ENCODE results near the gene ITGA4.
"Not testable (repeated sequence)": the region's sequence is repeated elsewhere in the genome, so short reads cannot be mapped to it uniquely, and the experiment has no call there.

Gene ITGA4

DNA sequence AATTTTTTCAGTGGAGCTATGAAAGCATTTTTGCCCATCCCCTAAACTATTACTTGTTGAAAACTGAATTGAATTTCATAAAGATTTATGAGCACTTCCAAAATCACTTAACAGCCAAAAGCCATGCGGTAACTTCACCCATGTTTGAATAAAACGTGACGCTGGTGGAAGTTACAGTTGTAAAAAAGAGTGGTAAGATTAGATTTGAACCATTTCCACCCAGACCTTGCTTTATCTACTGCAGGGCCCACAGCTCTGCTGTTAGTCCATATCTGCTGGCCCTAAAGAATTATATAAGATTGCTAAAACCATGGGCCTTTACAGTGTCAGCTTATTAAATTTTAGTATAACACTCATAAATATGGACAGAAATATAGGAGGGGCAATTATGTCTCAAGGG is 15.5 kb upstream of the ITGA4 start:
- ATAC-seq (replicated peaks) (no peak), DNase-seq (no peak)
- Mint-ChIP-seq H3K9me3 (no peaks in the 10 kb centered on the region), H3K4me1 (peaks cover 19 to 46% of the 10 kb centered on the region in 2 donors), H3K4me3 (no peak overlapping the region), H3K27me3 (no peaks in the 10 kb centered on the region), H3K36me3 (no peaks in the 10 kb centered on the region), H3K27ac (no peak overlapping the region)

DNA sequence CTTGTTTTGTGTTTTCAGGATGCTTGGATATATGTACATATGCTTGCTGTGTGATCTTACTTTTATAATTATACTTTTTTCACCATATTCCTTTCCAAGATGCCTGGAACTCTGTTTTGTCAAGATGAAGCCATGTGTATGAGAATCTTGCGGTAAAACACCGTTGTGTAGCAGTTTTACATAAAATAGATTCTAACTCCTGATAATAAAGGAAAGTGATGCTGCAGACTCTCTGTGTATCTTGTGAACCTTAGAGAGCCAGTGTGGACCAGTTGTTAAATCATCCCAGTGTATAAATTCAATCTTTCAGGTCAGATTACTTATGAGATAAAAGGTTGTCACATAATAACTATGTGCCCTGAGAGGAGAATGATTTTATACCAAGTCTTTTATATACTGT is 12.5 kb upstream of the ITGA4 start:
- H3K4me3 Mint-ChIP-seq, result peak overlapping the region in 1 of 2 donors; percentile 58
- no peaks in the 10 kb centered on the region for H3K27me3 Mint-ChIP-seq
- peaks cover 14 to 42% of the 10 kb centered on the region in 2 donors for H3K4me1 Mint-ChIP-seq
- H3K36me3 Mint-ChIP-seq, result no peaks in the 10 kb centered on the region
- ATAC-seq (replicated peaks), result no peak
- no peak for DNase-seq
- H3K27ac Mint-ChIP-seq, result no peak overlapping the region
- no peaks in the 10 kb centered on the region for H3K9me3 Mint-ChIP-seq

DNA sequence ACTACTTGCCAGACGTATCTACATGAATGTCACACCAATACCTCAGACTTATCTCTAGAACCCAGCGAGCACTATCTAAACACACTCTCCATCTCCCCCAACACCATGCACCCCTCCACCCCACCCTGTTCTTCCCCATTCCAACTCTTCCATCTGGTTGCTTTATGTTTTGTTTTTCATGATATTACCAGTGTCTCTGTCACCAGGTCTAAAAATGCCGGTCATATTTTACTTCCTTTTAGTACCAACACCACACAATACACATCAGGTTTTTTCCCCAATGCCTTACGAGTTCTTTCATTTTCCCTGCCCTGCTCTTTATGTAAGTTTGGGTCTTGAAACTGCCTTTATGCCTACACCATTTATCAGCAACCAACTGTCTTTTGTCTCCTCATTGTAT is 10.2 kb upstream of the ITGA4 start:
- H3K9me3 Mint-ChIP-seq, result no peaks in the 10 kb centered on the region
- ATAC-seq (replicated peaks) (peak; percentile 79 to 88), DNase-seq (no peak)
- peaks cover 14 to 39% of the 10 kb centered on the region in 2 donors for H3K4me1 Mint-ChIP-seq
- H3K27ac Mint-ChIP-seq, result peak overlapping the region; percentile 26
- H3K36me3 Mint-ChIP-seq, result no peaks in the 10 kb centered on the region
- H3K27me3 Mint-ChIP-seq, result no peaks in the 10 kb centered on the region
- H3K4me3 Mint-ChIP-seq, result peak overlapping the region; percentile 28 to 36

GRCh38 chr2:181449278-181449677 is 7.9 kb upstream of the ITGA4 start:
- H3K4me1 Mint-ChIP-seq, result peaks cover 14 to 43% of the 10 kb centered on the region in 2 donors
- not testable (repeated sequence) for H3K27me3 Mint-ChIP-seq; H3K36me3 Mint-ChIP-seq; ATAC-seq (replicated peaks); H3K9me3 Mint-ChIP-seq; H3K27ac Mint-ChIP-seq; DNase-seq; H3K4me3 Mint-ChIP-seq

GRCh38 chr2:181454686-181455450 is 2.3 kb upstream of the ITGA4 start:
- Mint-ChIP-seq H3K9me3 (no peaks in the 10 kb centered on the region), H3K27ac (peak overlapping the region; percentile 0), H3K27me3 (no peaks in the 10 kb centered on the region), H3K4me3 (no peak overlapping the region), H3K4me1 (peaks cover 18 to 40% of the 10 kb centered on the region in 2 donors), H3K36me3 (peaks cover 0 to 4% of the 10 kb centered on the region in 2 donors)
- no peak for ATAC-seq (replicated peaks)
- no peak for DNase-seq

GRCh38 chr2:181456660-181457120 is 496 bp upstream of the ITGA4 start:
- peak; percentile 80 for DNase-seq
- H3K36me3 Mint-ChIP-seq, result peaks cover 0 to 4% of the 10 kb centered on the region in 2 donors
- H3K27ac Mint-ChIP-seq, result peak overlapping the region; percentile 99
- H3K4me3 Mint-ChIP-seq, result peak overlapping the region; percentile 93 to 99
- ATAC-seq (replicated peaks), result peak; percentile 84 to 86
- peaks cover 27 to 53% of the 10 kb centered on the region in 2 donors for H3K4me1 Mint-ChIP-seq
- no peaks in the 10 kb centered on the region for H3K27me3 Mint-ChIP-seq
- H3K9me3 Mint-ChIP-seq, result no peaks in the 10 kb centered on the region

GRCh38 chr2:181457741-181458425 is 697 bp downstream of the ITGA4 start:
- Mint-ChIP-seq H3K4me3 (peak overlapping the region; percentile 93 to 99), H3K36me3 (peaks cover 0 to 4% of the 10 kb centered on the region in 2 donors), H3K27ac (peak overlapping the region; percentile 99), H3K9me3 (no peaks in the 10 kb centered on the region), H3K4me1 (peaks cover 31 to 59% of the 10 kb centered on the region in 2 donors), H3K27me3 (no peaks in the 10 kb centered on the region)
- peak; percentile 44 to 47 for ATAC-seq (replicated peaks)
- peak; percentile 44 for DNase-seq

DNA sequence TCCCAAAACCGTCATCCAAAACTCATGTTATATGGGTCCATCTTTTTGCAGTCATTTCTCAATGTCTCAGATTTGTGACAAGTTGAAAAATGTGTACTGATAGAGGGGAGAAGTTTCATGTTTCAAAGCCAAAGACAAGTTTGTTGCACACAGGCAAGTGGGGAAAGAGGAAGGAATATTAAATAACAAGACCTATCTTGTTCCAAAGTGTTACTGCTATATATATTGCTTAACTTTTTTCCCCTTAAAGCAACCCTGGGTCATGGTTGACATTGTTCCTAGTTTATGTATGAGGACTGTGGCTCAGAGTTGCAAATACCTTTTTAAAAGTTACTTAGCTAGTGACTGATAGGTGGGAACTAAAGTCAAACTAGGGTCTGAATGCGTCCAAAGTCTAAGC is 1.7 kb downstream of the ITGA4 start:
- ATAC-seq (replicated peaks) (no peak), DNase-seq (no peak)
- Mint-ChIP-seq H3K4me1 (peaks cover 40 to 69% of the 10 kb centered on the region in 2 donors), H3K27ac (peak overlapping the region; percentile 99), H3K36me3 (peaks cover 5 to 12% of the 10 kb centered on the region in 2 donors), H3K4me3 (peak overlapping the region; percentile 93 to 99), H3K27me3 (no peaks in the 10 kb centered on the region), H3K9me3 (no peaks in the 10 kb centered on the region)

GRCh38 chr2:181459621-181460021 is 2.4 kb downstream of the ITGA4 start:
- no peak for DNase-seq
- peak overlapping the region; percentile 93 to 99 for H3K4me3 Mint-ChIP-seq
- peak overlapping the region; percentile 99 for H3K27ac Mint-ChIP-seq
- H3K9me3 Mint-ChIP-seq, result no peaks in the 10 kb centered on the region
- H3K36me3 Mint-ChIP-seq, result peaks cover 12 to 19% of the 10 kb centered on the region in 2 donors
- ATAC-seq (replicated peaks), result no peak
- H3K27me3 Mint-ChIP-seq, result no peaks in the 10 kb centered on the region
- H3K4me1 Mint-ChIP-seq, result peaks cover 47 to 71% of the 10 kb centered on the region in 2 donors

GRCh38 chr2:181461056-181461997 is 4.1 kb downstream of the ITGA4 start:
- Mint-ChIP-seq H3K4me1 (peaks cover 46 to 70% of the 10 kb centered on the region in 2 donors), H3K27ac (peak overlapping the region; percentile 99), H3K4me3 (peak overlapping the region; percentile 85 to 93), H3K36me3 (peaks cover 13 to 25% of the 10 kb centered on the region in 2 donors), H3K27me3 (no peaks in the 10 kb centered on the region), H3K9me3 (no peaks in the 10 kb centered on the region)
- ATAC-seq (replicated peaks), result peak; percentile 17 to 19
- DNase-seq, result no peak

- no peaks in the 10 kb centered on the region for H3K9me3 Mint-ChIP-seq
- no peaks in the 10 kb centered on the region for H3K27me3 Mint-ChIP-seq
- ATAC-seq (replicated peaks) (no peak), DNase-seq (no peak)
- peaks cover 13 to 25% of the 10 kb centered on the region in 2 donors for H3K36me3 Mint-ChIP-seq
- H3K4me3 Mint-ChIP-seq, result peak overlapping the region; percentile 36 to 61
- peak overlapping the region; percentile 21 for H3K27ac Mint-ChIP-seq
- H3K4me1 Mint-ChIP-seq, result peaks cover 43 to 68% of the 10 kb centered on the region in 2 donors
These were observed 4.8 kb downstream of the ITGA4 start for GRCh38 chr2:181462033-181462432.

DNA sequence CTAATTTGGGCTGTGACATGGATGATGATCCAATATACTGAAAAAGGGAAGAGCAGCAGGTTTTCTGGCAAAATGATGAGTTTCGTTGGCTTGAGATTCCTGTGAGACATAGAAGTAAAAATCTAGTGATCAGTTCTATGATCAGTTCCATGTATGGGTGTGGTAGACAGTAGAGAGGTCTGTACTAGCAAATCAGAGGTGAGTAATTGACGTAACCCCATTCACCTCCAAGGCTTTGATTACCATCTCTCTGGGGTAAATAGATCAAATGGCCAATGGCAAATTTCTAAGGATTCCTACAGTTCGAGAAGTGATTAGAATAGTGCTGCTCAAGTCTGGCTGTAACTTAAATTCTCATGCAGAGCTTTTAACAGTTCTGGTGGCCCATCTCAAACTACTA is 6.4 kb downstream of the ITGA4 start:
- H3K27me3 Mint-ChIP-seq, result no peaks in the 10 kb centered on the region
- DNase-seq (no peak), ATAC-seq (replicated peaks) (no peak)
- H3K27ac Mint-ChIP-seq, result peak overlapping the region; percentile 72
- H3K4me1 Mint-ChIP-seq, result peaks cover 55 to 83% of the 10 kb centered on the region in 2 donors
- H3K36me3 Mint-ChIP-seq, result peaks cover 13 to 25% of the 10 kb centered on the region in 2 donors
- H3K9me3 Mint-ChIP-seq, result no peaks in the 10 kb centered on the region
- peak overlapping the region; percentile 5 for H3K4me3 Mint-ChIP-seq

GRCh38 chr2:181464966-181465365 is 7.8 kb downstream of the ITGA4 start:
- no peaks in the 10 kb centered on the region for H3K9me3 Mint-ChIP-seq
- H3K4me1 Mint-ChIP-seq, result peaks cover 56 to 77% of the 10 kb centered on the region in 2 donors
- DNase-seq, result no peak
- peak overlapping the region; percentile 75 for H3K27ac Mint-ChIP-seq
- H3K36me3 Mint-ChIP-seq, result peaks cover 18 to 31% of the 10 kb centered on the region in 2 donors
- no peaks in the 10 kb centered on the region for H3K27me3 Mint-ChIP-seq
- ATAC-seq (replicated peaks), result no peak
- peak overlapping the region in 1 of 2 donors; percentile 3 for H3K4me3 Mint-ChIP-seq

Data from stimulated activated naive B cell treated with anti-CD40 and anti-IgM and Interleukin-4, amounts not matched to agents 10 μg/mL and 1 μg/mL and 100 μg/mL, for 72 hours (primary cell).